Mucosa of rectum (tissue), 2 donors: ENCODE measurements around the gene SEPTIN5.

Experiments
- H3K27ac ChIP-seq, 2 donors: one replicate each; pipeline ENCODE4 v1.7.0; 2013; ENCODE audit warnings: inconsistent platforms in 2 of 2, low read depth in 2 of 2, low read length in 2 of 2
- H3K27me3 ChIP-seq, 2 donors: one replicate each; pipeline ENCODE4 v1.7.0; 2013; ENCODE audit warnings: low read length in 2 of 2; ENCODE audit not compliant: control insufficient read depth in 2 of 2, insufficient read depth in 2 of 2
- H3K36me3 ChIP-seq, 2 donors: one replicate each; pipeline ENCODE4 v1.7.0; 2013; ENCODE audit warnings: low read length in 2 of 2; ENCODE audit not compliant: control insufficient read depth in 2 of 2, insufficient read depth in 2 of 2
- H3K4me1 ChIP-seq, 2 donors: one replicate each; pipeline ENCODE4 v1.7.0; 2013; ENCODE audit warnings: low read length in 2 of 2, mild to moderate bottlenecking in 1 of 2; ENCODE audit not compliant: control insufficient read depth in 2 of 2, insufficient read depth in 2 of 2
- H3K4me3 ChIP-seq, 2 donors: one replicate each; pipeline ENCODE4 v1.7.0; 2013; ENCODE audit warnings: low read length in 2 of 2
- H3K9ac ChIP-seq, 2 donors: one replicate each; pipeline ENCODE4 v1.7.0; 2013; ENCODE audit warnings: low read length in 2 of 2, low read depth in 1 of 2, mild to moderate bottlenecking in 1 of 2
- H3K9me3 ChIP-seq, 2 donors: one replicate each; pipeline ENCODE4 v1.7.0; 2013; ENCODE audit warnings: low read length in 2 of 2; ENCODE audit not compliant: control insufficient read depth in 2 of 2
- donor health status: healthy.
- donor health status: Normal muscosa, but diverticular disease.

Gene SEPTIN5

GRCh38 chr22:19749876-19750275 is 35.6 kb downstream of the SEPTIN5 start:
- H3K4me3 ChIP-seq, result no peak overlapping the region
- H3K4me1 ChIP-seq, result no peaks in the 10 kb centered on the region
- no peaks in the 10 kb centered on the region for H3K9me3 ChIP-seq
- H3K27ac ChIP-seq, result no peak overlapping the region
- H3K27me3 ChIP-seq, result peaks cover 27 to 32% of the 10 kb centered on the region in 2 donors
- no peak overlapping the region for H3K9ac ChIP-seq
- no peaks in the 10 kb centered on the region for H3K36me3 ChIP-seq

GRCh38 chr22:19750507-19751490 is 36.5 kb downstream of the SEPTIN5 start:
- Histone ChIP-seq H3K27me3 (peaks cover 35% of the 10 kb centered on the region in 2 donors), H3K4me1 (no peaks in the 10 kb centered on the region), H3K36me3 (no peaks in the 10 kb centered on the region), H3K27ac (no peak overlapping the region), H3K4me3 (no peak overlapping the region), H3K9ac (no peak overlapping the region), H3K9me3 (no peaks in the 10 kb centered on the region)

- H3K27ac ChIP-seq, result no peak overlapping the region
- H3K4me1 ChIP-seq, result no peaks in the 10 kb centered on the region
- no peak overlapping the region for H3K4me3 ChIP-seq
- H3K36me3 ChIP-seq, result no peaks in the 10 kb centered on the region
- H3K9me3 ChIP-seq, result no peaks in the 10 kb centered on the region
- peaks cover 42 to 43% of the 10 kb centered on the region in 2 donors for H3K27me3 ChIP-seq
- no peak overlapping the region for H3K9ac ChIP-seq
These were observed 37.4 kb downstream of the SEPTIN5 start for GRCh38 chr22:19751497-19752245.

GRCh38 chr22:19753090-19753842 is 39.0 kb downstream of the SEPTIN5 start:
- Histone ChIP-seq H3K36me3 (no peaks in the 10 kb centered on the region), H3K9ac (no peak overlapping the region), H3K4me1 (peaks cover 0 to 4% of the 10 kb centered on the region in 2 donors), H3K4me3 (no peak overlapping the region), H3K27ac (no peak overlapping the region), H3K27me3 (peaks cover 50 to 51% of the 10 kb centered on the region in 2 donors), H3K9me3 (no peaks in the 10 kb centered on the region)

GRCh38 chr22:19753996-19754700 is 39.8 kb downstream of the SEPTIN5 start:
- Histone ChIP-seq H3K4me1 (peaks cover 0 to 4% of the 10 kb centered on the region in 2 donors), H3K27ac (no peak overlapping the region), H3K9ac (no peak overlapping the region), H3K36me3 (no peaks in the 10 kb centered on the region), H3K4me3 (no peak overlapping the region), H3K27me3 (peaks cover 44 to 52% of the 10 kb centered on the region in 2 donors), H3K9me3 (no peaks in the 10 kb centered on the region)

GRCh38 chr22:19754701-19755144 is 40.4 kb downstream of the SEPTIN5 start:
- Histone ChIP-seq H3K9ac (no peak overlapping the region), H3K27ac (no peak overlapping the region), H3K4me3 (no peak overlapping the region), H3K9me3 (no peaks in the 10 kb centered on the region), H3K27me3 (peaks cover 47 to 57% of the 10 kb centered on the region in 2 donors), H3K4me1 (peaks cover 0 to 4% of the 10 kb centered on the region in 2 donors), H3K36me3 (no peaks in the 10 kb centered on the region)

GRCh38 chr22:19755145-19755710 is 40.9 kb downstream of the SEPTIN5 start:
- no peaks in the 10 kb centered on the region for H3K36me3 ChIP-seq
- H3K27me3 ChIP-seq, result peaks cover 49 to 61% of the 10 kb centered on the region in 2 donors
- no peaks in the 10 kb centered on the region for H3K9me3 ChIP-seq
- H3K27ac ChIP-seq, result no peak overlapping the region
- H3K4me1 ChIP-seq, result peaks cover 0 to 4% of the 10 kb centered on the region in 2 donors
- H3K4me3 ChIP-seq, result no peak overlapping the region
- no peak overlapping the region for H3K9ac ChIP-seq

- Histone ChIP-seq H3K4me1 (peaks cover 0 to 4% of the 10 kb centered on the region in 2 donors), H3K27me3 (peaks cover 49 to 60% of the 10 kb centered on the region in 2 donors), H3K9ac (no peak overlapping the region), H3K36me3 (no peaks in the 10 kb centered on the region), H3K9me3 (no peaks in the 10 kb centered on the region), H3K4me3 (no peak overlapping the region), H3K27ac (no peak overlapping the region)
These were observed 41.5 kb downstream of the SEPTIN5 start for GRCh38 chr22:19755722-19756287.
